ENCODE results near the gene CIRBP. TPM values are rescaled to one million over a fixed set of nuclear protein-coding genes. Genes with fewer than 3 reads are reported as not detected.

Gene CIRBP
- total and polyA plus RNA-seq, 2 of the 13 experiments (the other 11 are each of a cell fraction or from before 2014, with no cell fraction given): 133 to 140 TPM

DNA sequence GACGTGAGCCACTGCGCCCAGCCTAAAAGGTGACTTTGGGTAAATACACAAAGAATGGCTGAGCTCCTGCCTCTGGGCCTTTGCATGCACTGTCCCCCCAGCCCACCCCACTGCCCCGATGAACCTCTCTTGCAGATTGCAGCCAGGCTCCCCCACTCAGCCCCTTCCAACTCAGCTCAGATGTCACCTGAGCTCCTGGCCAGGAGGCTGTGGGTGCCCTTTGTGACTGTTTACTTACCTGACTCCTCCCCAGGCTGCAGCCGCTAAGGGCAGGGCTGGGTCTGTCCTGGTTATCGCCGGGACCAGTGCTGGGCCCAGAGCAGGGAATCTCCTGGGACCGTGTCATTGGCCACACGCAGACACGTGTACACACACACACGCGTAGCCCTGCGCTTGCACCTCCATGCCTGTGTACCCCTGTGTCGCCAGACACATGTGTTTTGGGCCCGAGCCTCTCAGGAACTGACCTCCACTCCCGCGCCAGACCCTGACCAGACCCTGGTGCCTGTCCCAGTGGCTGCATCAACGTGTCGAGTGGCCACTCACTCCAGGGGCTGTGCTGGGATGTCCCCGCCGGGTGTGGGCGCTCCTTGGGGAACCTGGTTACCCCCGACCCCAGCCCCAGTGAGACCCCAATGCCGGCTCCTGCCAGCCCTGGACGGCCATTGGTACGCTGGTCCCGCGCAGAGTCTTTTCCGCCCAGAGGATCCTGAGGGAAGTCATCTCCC lies 35.2 kb downstream of the CIRBP start (continued):
- TF ChIP-seq, protein P1, sequence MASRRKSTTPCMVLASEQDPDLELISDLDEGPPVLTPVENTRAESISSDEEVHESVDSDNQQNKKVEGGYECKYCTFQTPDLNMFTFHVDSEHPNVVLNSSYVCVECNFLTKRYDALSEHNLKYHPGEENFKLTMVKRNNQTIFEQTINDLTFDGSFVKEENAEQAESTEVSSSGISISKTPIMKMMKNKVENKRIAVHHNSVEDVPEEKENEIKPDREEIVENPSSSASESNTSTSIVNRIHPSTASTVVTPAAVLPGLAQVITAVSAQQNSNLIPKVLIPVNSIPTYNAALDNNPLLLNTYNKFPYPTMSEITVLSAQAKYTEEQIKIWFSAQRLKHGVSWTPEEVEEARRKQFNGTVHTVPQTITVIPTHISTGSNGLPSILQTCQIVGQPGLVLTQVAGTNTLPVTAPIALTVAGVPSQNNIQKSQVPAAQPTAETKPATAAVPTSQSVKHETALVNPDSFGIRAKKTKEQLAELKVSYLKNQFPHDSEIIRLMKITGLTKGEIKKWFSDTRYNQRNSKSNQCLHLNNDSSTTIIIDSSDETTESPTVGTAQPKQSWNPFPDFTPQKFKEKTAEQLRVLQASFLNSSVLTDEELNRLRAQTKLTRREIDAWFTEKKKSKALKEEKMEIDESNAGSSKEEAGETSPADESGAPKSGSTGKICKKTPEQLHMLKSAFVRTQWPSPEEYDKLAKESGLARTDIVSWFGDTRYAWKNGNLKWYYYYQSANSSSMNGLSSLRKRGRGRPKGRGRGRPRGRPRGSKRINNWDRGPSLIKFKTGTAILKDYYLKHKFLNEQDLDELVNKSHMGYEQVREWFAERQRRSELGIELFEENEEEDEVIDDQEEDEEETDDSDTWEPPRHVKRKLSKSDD (CRISPR knock-in tag; IDR thresholded peaks at IDR 0.05; ENCODE audit: low read depth): no peak
- no peak for TF ChIP-seq ZNF24 (IDR thresholded peaks at IDR 0.05)
- no peak; the same call in 1 of the 2 replicates for TF ChIP-seq CBX5 (CRISPR knock-in tag; IDR thresholded peaks at IDR 0.05; ENCODE audit: borderline replicate concordance)
- TF ChIP-seq, protein P2, sequence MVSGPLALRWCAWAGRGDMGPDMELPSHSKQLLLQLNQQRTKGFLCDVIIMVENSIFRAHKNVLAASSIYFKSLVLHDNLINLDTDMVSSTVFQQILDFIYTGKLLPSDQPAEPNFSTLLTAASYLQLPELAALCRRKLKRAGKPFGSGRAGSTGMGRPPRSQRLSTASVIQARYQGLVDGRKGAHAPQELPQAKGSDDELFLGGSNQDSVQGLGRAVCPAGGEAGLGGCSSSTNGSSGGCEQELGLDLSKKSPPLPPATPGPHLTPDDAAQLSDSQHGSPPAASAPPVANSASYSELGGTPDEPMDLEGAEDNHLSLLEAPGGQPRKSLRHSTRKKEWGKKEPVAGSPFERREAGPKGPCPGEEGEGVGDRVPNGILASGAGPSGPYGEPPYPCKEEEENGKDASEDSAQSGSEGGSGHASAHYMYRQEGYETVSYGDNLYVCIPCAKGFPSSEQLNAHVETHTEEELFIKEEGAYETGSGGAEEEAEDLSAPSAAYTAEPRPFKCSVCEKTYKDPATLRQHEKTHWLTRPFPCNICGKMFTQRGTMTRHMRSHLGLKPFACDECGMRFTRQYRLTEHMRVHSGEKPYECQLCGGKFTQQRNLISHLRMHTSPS (CRISPR knock-in tag; IDR thresholded peaks at IDR 0.05; ENCODE audit: low read depth): peak; percentile 52; the same call in 1 of the 2 replicates
- TF ChIP-seq HNRNPH1 (optimal IDR thresholded peaks at IDR 0.05; ENCODE audit: low read depth, low read length): no peak
- no peak for TF ChIP-seq ZNF230 (CRISPR knock-in tag; IDR thresholded peaks at IDR 0.05)
- TF ChIP-seq ZZZ3 (CRISPR knock-in tag; IDR thresholded peaks at IDR 0.05; ENCODE audit: borderline replicate concordance): 0 out of 2 replicates have a peak, but pooled peaks have one; percentile 24
- TF ChIP-seq FOXA3 (CRISPR knock-in tag; IDR thresholded peaks at IDR 0.05): peak; percentile 77
- TF ChIP-seq ZMYM4 (CRISPR knock-in tag; IDR thresholded peaks at IDR 0.05): no peak
- TF ChIP-seq ZNF34 (CRISPR knock-in tag; IDR thresholded peaks at IDR 0.05; ENCODE audit: borderline replicate concordance): no peak
- TF ChIP-seq, protein P3, sequence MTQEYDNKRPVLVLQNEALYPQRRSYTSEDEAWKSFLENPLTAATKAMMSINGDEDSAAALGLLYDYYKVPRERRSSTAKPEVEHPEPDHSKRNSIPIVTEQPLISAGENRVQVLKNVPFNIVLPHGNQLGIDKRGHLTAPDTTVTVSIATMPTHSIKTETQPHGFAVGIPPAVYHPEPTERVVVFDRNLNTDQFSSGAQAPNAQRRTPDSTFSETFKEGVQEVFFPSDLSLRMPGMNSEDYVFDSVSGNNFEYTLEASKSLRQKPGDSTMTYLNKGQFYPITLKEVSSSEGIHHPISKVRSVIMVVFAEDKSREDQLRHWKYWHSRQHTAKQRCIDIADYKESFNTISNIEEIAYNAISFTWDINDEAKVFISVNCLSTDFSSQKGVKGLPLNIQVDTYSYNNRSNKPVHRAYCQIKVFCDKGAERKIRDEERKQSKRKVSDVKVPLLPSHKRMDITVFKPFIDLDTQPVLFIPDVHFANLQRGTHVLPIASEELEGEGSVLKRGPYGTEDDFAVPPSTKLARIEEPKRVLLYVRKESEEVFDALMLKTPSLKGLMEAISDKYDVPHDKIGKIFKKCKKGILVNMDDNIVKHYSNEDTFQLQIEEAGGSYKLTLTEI (CRISPR knock-in tag; conservative IDR thresholded peaks at IDR 0.05): no peak
- TF ChIP-seq ZNF614 (CRISPR knock-in tag; IDR thresholded peaks at IDR 0.05; ENCODE audit: borderline replicate concordance): no peak
- no peak for TF ChIP-seq ZNF780A (CRISPR knock-in tag; IDR thresholded peaks at IDR 0.05)
- TF ChIP-seq, protein P4, sequence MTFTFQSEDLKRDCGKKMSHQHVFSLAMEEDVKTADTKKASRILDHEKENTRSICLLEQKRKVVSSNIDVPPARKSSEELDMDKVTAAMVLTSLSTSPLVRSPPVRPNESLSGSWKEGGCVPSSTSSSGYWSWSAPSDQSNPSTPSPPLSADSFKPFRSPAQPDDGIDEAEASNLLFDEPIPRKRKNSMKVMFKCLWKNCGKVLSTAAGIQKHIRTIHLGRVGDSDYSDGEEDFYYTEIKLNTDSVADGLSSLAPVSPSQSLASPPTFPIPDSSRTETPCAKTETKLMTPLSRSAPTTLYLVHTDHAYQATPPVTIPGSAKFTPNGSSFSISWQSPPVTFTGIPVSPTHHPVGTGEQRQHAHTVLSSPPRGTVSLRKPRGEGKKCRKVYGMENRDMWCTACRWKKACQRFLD (CRISPR knock-in tag; IDR thresholded peaks at IDR 0.05; ENCODE audit: borderline replicate concordance): no peak
- TF ChIP-seq, protein P5, sequence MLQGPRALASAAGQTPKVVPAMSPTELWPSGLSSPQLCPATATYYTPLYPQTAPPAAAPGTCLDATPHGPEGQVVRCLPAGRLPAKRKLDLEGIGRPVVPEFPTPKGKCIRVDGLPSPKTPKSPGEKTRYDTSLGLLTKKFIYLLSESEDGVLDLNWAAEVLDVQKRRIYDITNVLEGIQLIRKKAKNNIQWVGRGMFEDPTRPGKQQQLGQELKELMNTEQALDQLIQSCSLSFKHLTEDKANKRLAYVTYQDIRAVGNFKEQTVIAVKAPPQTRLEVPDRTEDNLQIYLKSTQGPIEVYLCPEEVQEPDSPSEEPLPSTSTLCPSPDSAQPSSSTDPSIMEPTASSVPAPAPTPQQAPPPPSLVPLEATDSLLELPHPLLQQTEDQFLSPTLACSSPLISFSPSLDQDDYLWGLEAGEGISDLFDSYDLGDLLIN (CRISPR knock-in tag; IDR thresholded peaks at IDR 0.05; ENCODE audit: borderline replicate concordance): no peak
- no peak for TF ChIP-seq PHF20 (CRISPR knock-in tag; IDR thresholded peaks at IDR 0.05)
- peak; percentile 72 for TF ChIP-seq HNF4A (CRISPR knock-in tag; IDR thresholded peaks at IDR 0.05)
- TF ChIP-seq ZNF282 (IDR thresholded peaks at IDR 0.05; ENCODE audit: partially characterized antibody): no peak
- TF ChIP-seq, protein P6, sequence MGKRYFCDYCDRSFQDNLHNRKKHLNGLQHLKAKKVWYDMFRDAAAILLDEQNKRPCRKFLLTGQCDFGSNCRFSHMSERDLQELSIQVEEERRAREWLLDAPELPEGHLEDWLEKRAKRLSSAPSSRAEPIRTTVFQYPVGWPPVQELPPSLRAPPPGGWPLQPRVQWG (CRISPR knock-in tag; IDR thresholded peaks at IDR 0.05; ENCODE audit: borderline replicate concordance, low read depth): no peak
- TF ChIP-seq ZNF543 (CRISPR knock-in tag; IDR thresholded peaks at IDR 0.05): peak; percentile 90; the same call in 1 of the 2 replicates

Data from HepG2 (cell line).